PC-3 (cell line): ENCODE measurements around the gene FOSL1. TPM values are rescaled to one million over a fixed set of nuclear protein-coding genes. Genes with fewer than 3 reads are reported as not detected.

Experiments used
- ATAC-seq: fragments of 200-7000 bp; cut with Tn5 transposase; 2 replicates; pipeline ENCODE4 v1.9.1; 2020; ENCODE audit warnings: mild to moderate bottlenecking, moderate library complexity
- BruUV-seq: library from RNA; stranded (reverse); fragments of 400-500 nt; replicated peaks from 2 replicates; lab custom pipeline; 2021; lab: Mats Ljungman, UMichigan
- CTCF ChIA-PET: fragments of 300-600 bp; sonication (Branson Sonifier 250); formaldehyde crosslinking; loops from one replicate; lab custom pipeline; 2022; ENCODE audit warnings: antibody characterized with exemption; lab: Charles Lee
- POLR2A ChIA-PET: fragments of 300-600 bp; sonication (Branson Sonifier 250); formaldehyde crosslinking; loops from one replicate; lab custom pipeline; 2022; ENCODE audit warnings: antibody characterized with exemption; ENCODE audit not compliant: unreplicated experiment; lab: Charles Lee
- DNase-seq: peaks from one replicate; pipeline ENCODE4 v3.0.0-alpha.2; 2015
- H2AFZ ChIP-seq: fragments of 300-600 bp; sonication (generic); 2 replicates; pipeline ENCODE4 v1.6.0; 2016; ENCODE audit warnings: antibody characterized with exemption, low read length
- H3F3A ChIP-seq: fragments of 300-600 bp; sonication (generic); one replicate; pipeline ENCODE4 v1.6.0; 2017; ENCODE audit warnings: antibody characterized with exemption, low read length, control low read depth, mild to moderate bottlenecking; ENCODE audit not compliant: unreplicated experiment
- H3K27ac ChIP-seq: fragments of 300-600 bp; sonication (generic); 2 replicates; pipeline ENCODE4 v1.5.1; 2016; ENCODE audit warnings: mild to moderate bottlenecking, low read length
- H3K27me3 ChIP-seq: fragments of 300-600 bp; sonication (generic); 2 replicates; pipeline ENCODE4 v1.6.1; 2016; ENCODE audit warnings: low read length, mixed read lengths
- H3K36me3 ChIP-seq: fragments of 300-600 bp; sonication (generic); 2 replicates; pipeline ENCODE4 v1.6.1; 2016; ENCODE audit warnings: low read depth, mixed run types, low read length, mixed read lengths
- H3K4me1 ChIP-seq: fragments of 300-600 bp; sonication (generic); 2 replicates; pipeline ENCODE4 v1.5.1; 2016; ENCODE audit warnings: low read length; ENCODE audit not compliant: insufficient read depth
- H3K4me2 ChIP-seq: fragments of 300-600 bp; sonication (generic); 2 replicates; pipeline ENCODE4 v1.6.0; 2016; ENCODE audit warnings: low read length
- H3K4me3 ChIP-seq: fragments of 300-600 bp; sonication (generic); 2 replicates; pipeline ENCODE4 v1.5.1; 2016; ENCODE audit warnings: mild to moderate bottlenecking, low read length, mixed read lengths
- H3K79me2 ChIP-seq: fragments of 300-600 bp; sonication (generic); 2 replicates; pipeline ENCODE4 v1.6.1; 2017; ENCODE audit warnings: low read length, mixed read lengths
- H3K9ac ChIP-seq: fragments of 300-600 bp; sonication (generic); 2 replicates; pipeline ENCODE4 v1.6.0; 2016; ENCODE audit warnings: mild to moderate bottlenecking, low read length
- H3K9me2 ChIP-seq: fragments of 300-600 bp; sonication (generic); replicated peaks from 2 replicates; pipeline ENCODE4 v1.6.1; 2016; ENCODE audit warnings: mixed run types, low read length, mixed read lengths
- H3K9me3 ChIP-seq: fragments of 300-600 bp; sonication (generic); 2 replicates; pipeline ENCODE4 v1.6.1; 2016; ENCODE audit warnings: low read length, mixed read lengths
- H4K20me1 ChIP-seq: fragments of 300-600 bp; sonication (generic); 2 replicates; pipeline ENCODE4 v1.6.1; 2016; ENCODE audit warnings: low read length, mixed read lengths
- CTCF ChIP-seq: fragments of 300-600 bp; sonication (generic); conservative IDR thresholded peaks from 2 replicates; pipeline ENCODE4 v1.5.1; 2017; ENCODE audit warnings: antibody characterized with exemption, low read depth, mild to moderate bottlenecking, low read length
- EZH2 ChIP-seq: fragments of 300-600 bp; sonication (generic); IDR thresholded peaks from one replicate; pipeline ENCODE4 v1.6.1; 2017; ENCODE audit warnings: antibody characterized with exemption, mild to moderate bottlenecking, low read length; ENCODE audit not compliant: unreplicated experiment
- EZH2phosphoT487 ChIP-seq: fragments of 300-600 bp; sonication (generic); IDR thresholded peaks from 2 replicates; pipeline ENCODE4 v1.6.1; 2018; ENCODE audit warnings: mild to moderate bottlenecking, antibody characterized with exemption, low read length, borderline replicate concordance
- intact Hi-C: fragments of 100-400 bp; cut with micrococcal nuclease; formaldehyde crosslinking; loops from 2 replicates; pipeline ENCODE4 v1.9.0; 2023
- total RNA-seq: library from RNA; depleted of rRNA; stranded (reverse); fragments of >200 nt; gene quantifications from 2 replicates; pipeline ENCODE4 v1.2.3, GENCODE V29; 2014

The FOSL1 gene
- total RNA-seq, 1 experiment from 2014 or later = 656 TPM

DNA sequence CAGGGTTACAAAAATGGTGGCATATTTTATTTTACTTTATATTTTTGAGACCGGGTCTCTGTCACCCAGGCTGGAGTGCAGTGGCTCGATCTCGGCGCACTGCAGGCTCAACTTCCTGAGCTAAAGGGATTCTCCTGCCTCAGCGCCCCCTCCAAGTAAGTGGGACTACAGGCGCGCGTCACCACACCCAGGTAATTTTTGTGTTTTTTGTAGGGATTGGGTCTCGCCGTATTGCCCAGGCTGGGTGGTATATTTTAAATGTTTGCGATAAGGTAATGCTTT, 652 bp upstream of the FOSL1 start:
- TSS peak; percentile 63 for BruUV-seq
- no peak overlapping the region for H2AFZ ChIP-seq
- H3K9me2 ChIP-seq = no peaks in the 10 kb centered on the region
- ChIA-PET POLR2A (interaction anchor here (0.5 to 2.9 kb wide), 13 partner anchors 8 to 872 kb away, joined by 3 to 31 read pairs (median 8); partner anchors contain the start of genes CCDC85B, FIBP, MUS81 and NEAT1), CTCF (interaction anchor here (0.6 to 1.0 kb wide), 4 partner anchors 9 to 17 kb away, joined by 3 to 24 read pairs (median 5); partner anchors contain the start of gene FIBP)
- H3K4me2 ChIP-seq = peak overlapping the region; percentile 62
- peak overlapping the region; percentile 87 for H3K27ac ChIP-seq
- ATAC-seq (no peak), DNase-seq (no peak)
- H3K79me2 ChIP-seq = peaks cover 81% of the 10 kb centered on the region
- H3K4me1 ChIP-seq = peaks cover 49% of the 10 kb centered on the region
- peak overlapping the region; percentile 59 for H3K9ac ChIP-seq
- H3F3A ChIP-seq = peaks cover 25% of the 10 kb centered on the region
- TF ChIP-seq EZH2 = no peak
- no peak for TF ChIP-seq EZH2phosphoT487
- no peak for TF ChIP-seq CTCF
- H3K9me3 ChIP-seq = no peaks in the 10 kb centered on the region
- H3K27me3 ChIP-seq = no peaks in the 10 kb centered on the region
- peaks cover 38% of the 10 kb centered on the region for H4K20me1 ChIP-seq
- peaks cover 40% of the 10 kb centered on the region for H3K36me3 ChIP-seq
- peak overlapping the region; percentile 49 for H3K4me3 ChIP-seq
- intact Hi-C loops = loop anchor here (1.0 kb wide), 1 partner anchor 10 kb away; no protein-coding TSS in a partner anchor

DNA sequence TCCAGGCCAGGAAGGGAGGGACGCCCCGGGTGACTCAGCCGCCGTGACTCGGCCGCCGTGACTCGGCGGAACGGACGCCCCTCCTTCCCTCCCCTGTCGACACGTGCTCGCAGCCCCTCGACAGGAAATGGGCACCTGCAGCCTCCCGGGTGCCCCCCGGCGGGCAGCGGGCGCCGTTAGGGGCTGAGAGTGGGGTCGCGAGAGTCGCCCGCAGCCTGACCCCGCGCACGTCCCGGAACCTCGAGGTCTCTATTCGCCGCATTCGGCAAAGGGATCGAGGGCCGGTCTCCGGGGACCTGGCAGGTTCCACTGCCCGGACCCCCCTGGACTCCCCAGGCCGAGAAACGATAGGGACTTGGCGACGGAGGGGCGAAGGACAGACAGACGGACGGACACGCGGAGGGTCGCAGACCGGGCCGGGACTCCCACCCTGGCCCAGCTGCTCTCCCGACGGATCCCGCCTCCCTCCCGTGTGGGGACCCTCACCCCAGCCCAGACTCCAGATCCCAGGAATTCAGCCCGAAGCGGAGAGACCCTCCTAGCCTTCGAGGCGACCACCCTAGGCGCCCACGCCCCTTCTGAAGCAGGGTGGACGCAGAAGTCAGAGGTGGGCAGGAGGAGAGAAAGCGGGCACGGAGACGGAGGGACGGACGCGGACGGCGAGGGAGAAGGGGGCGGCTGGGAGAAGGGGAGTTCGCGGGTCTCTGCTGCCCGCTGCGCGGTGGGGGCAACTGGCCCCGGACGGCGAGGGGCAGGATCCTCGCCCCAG, 648 bp downstream of the FOSL1 start:
- H4K20me1 ChIP-seq = peaks cover 46% of the 10 kb centered on the region
- peaks cover 94% of the 10 kb centered on the region for H3K79me2 ChIP-seq
- peak overlapping the region; percentile 96 for H3K4me2 ChIP-seq
- H3K9ac ChIP-seq = peak overlapping the region; percentile 98
- BruUV-seq = no TSS peak
- peaks cover 57% of the 10 kb centered on the region for H3K4me1 ChIP-seq
- CTCF ChIA-PET = interaction anchor here (0.9 kb wide), 1 partner anchor 16 kb away, joined by 3 read pairs; no protein-coding TSS in a partner anchor
- no peaks in the 10 kb centered on the region for H3K27me3 ChIP-seq
- intact Hi-C loops = loop anchor here (1.0 kb wide), 1 partner anchor 12 kb away; no protein-coding TSS in a partner anchor
- peak; percentile 91 for DNase-seq
- no peak for TF ChIP-seq EZH2phosphoT487
- no peak for TF ChIP-seq EZH2
- no peak for TF ChIP-seq CTCF
- ATAC-seq = peak; percentile 6
- H2AFZ ChIP-seq = no peak overlapping the region
- H3K4me3 ChIP-seq = peak overlapping the region; percentile 78
- POLR2A ChIA-PET = interaction anchor here (0.6 to 2.9 kb wide), 6 partner anchors 8 to 38 kb away, joined by 3 to 31 read pairs (median 13); partner anchors contain the start of gene CCDC85B
- H3K27ac ChIP-seq = peak overlapping the region; percentile 96
- H3K9me3 ChIP-seq = no peaks in the 10 kb centered on the region
- H3K9me2 ChIP-seq = no peaks in the 10 kb centered on the region
- peaks cover 48% of the 10 kb centered on the region for H3K36me3 ChIP-seq
- H3F3A ChIP-seq = peaks cover 36% of the 10 kb centered on the region
